Breast epithelium (tissue), 3 donors: ENCODE results near the gene FAM9B.

Experiments used
- CTCF ChIP-seq, 3 donors: fragments of 450-650 bp; IDR thresholded peaks; one replicate each; pipeline ENCODE4 v1.5.1; 2016 to 2017; ENCODE audit warnings: antibody characterized with exemption in 3 of 3, mild to moderate bottlenecking in 3 of 3, moderate library complexity in 3 of 3
- POLR2AphosphoS5 ChIP-seq, 3 donors: sonication (generic); formaldehyde crosslinking; IDR thresholded peaks; one replicate each; pipeline ENCODE4 v1.6.1; 2017; ENCODE audit warnings: antibody characterized with exemption in 3 of 3

- TF ChIP-seq CTCF (IDR thresholded peaks at IDR 0.05) (no peak), POLR2AphosphoS5 (IDR thresholded peaks at IDR 0.05) (no peak)
Measured at GRCh38 chrX:9055354-9055753, 21.4 kb upstream of the FAM9B start.
